DMS53 treated with DMSO at 0.1 percent for 48 hours (cell line): ENCODE measurements around the gene SCN5A.

Source experiments
- DNase-seq: peaks from one replicate; lab custom pipeline; 2025; ENCODE audit not compliant: unreplicated experiment; lab: John Stamatoyannopoulos, UW

Gene SCN5A

GRCh38 chr3:38627956-38628355 is 21.5 kb downstream of the SCN5A start:
- no peak for DNase-seq

- no peak for DNase-seq
Measured at GRCh38 chr3:38626171-38626570, 23.3 kb downstream of the SCN5A start.

- DNase-seq = no peak
Measured at GRCh38 chr3:38623539-38623938, 25.9 kb downstream of the SCN5A start.

- DNase-seq = no peak
Measured at GRCh38 chr3:38622336-38622735, 27.2 kb downstream of the SCN5A start.

GRCh38 chr3:38620236-38620635 is 29.3 kb downstream of the SCN5A start:
- DNase-seq = no peak

- DNase-seq = no peak
Measured at GRCh38 chr3:38618343-38618742, 31.1 kb downstream of the SCN5A start.

GRCh38 chr3:38617586-38617985 is 31.9 kb downstream of the SCN5A start:
- no peak for DNase-seq

GRCh38 chr3:38617137-38617536 is 32.4 kb downstream of the SCN5A start:
- no peak for DNase-seq

GRCh38 chr3:38616658-38617057 is 32.8 kb downstream of the SCN5A start:
- DNase-seq = no peak

- DNase-seq = no peak
Measured at GRCh38 chr3:38616111-38616510, 33.4 kb downstream of the SCN5A start.

GRCh38 chr3:38614651-38615352 is 34.7 kb downstream of the SCN5A start:
- no peak for DNase-seq

- no peak for DNase-seq
Measured at GRCh38 chr3:38614091-38614490, 35.4 kb downstream of the SCN5A start.

GRCh38 chr3:38613426-38613825 is 36.1 kb downstream of the SCN5A start:
- no peak for DNase-seq

- DNase-seq = no peak
Measured at GRCh38 chr3:38611866-38612265, 37.6 kb downstream of the SCN5A start.

- DNase-seq = no peak
Measured at GRCh38 chr3:38610934-38611333, 38.6 kb downstream of the SCN5A start.

- no peak for DNase-seq
Measured at GRCh38 chr3:38610436-38610835, 39.1 kb downstream of the SCN5A start.

- no peak for DNase-seq
Measured at GRCh38 chr3:38609386-38610111, 39.9 kb downstream of the SCN5A start.

- no peak for DNase-seq
Measured at GRCh38 chr3:38608961-38609360, 40.5 kb downstream of the SCN5A start.

- no peak for DNase-seq
Measured at GRCh38 chr3:38608086-38608775, 41.3 kb downstream of the SCN5A start.

- no peak for DNase-seq
Measured at GRCh38 chr3:38606561-38606960, 42.9 kb downstream of the SCN5A start.

GRCh38 chr3:38605981-38606380 is 43.5 kb downstream of the SCN5A start:
- no peak for DNase-seq

GRCh38 chr3:38604246-38604645 is 45.2 kb downstream of the SCN5A start:
- DNase-seq = no peak
